ENCODE data around the gene TRIM33.

GRCh38 chr1:114509596-114510273 lies 1.3 kb downstream of the TRIM33 start:
- no peak for TF ChIP-seq CTCF (IDR thresholded peaks at IDR 0.05; ENCODE audit: low read length)
- no peak for TF ChIP-seq EZH2 (IDR thresholded peaks at IDR 0.05; ENCODE audit: borderline replicate concordance, low read length)
